Ishikawa (cell line): ENCODE results near the gene HIF1AN.

Source experiments
- CEBPB ChIP-seq: IDR thresholded peaks from 2 replicates; pipeline ENCODE4 v1.6.1; 2012
- CREB1 ChIP-seq: IDR thresholded peaks from 2 replicates; pipeline ENCODE4 v1.6.1; 2012; ENCODE audit warnings: low read depth
- EGR1 ChIP-seq: IDR thresholded peaks from 2 replicates; pipeline ENCODE4 v1.6.1; 2012
- EP300 ChIP-seq: IDR thresholded peaks from 2 replicates; pipeline ENCODE4 v1.6.1; 2012; ENCODE audit warnings: borderline replicate concordance
- FOXM1 ChIP-seq: IDR thresholded peaks from 2 replicates; pipeline ENCODE4 v1.6.1; 2012; ENCODE audit warnings: low read depth, borderline replicate concordance
- NFIC ChIP-seq: IDR thresholded peaks from 2 replicates; pipeline ENCODE4 v1.6.1; 2012
- RAD21 ChIP-seq: IDR thresholded peaks from 2 replicates; pipeline ENCODE4 v1.6.1; 2012; ENCODE audit warnings: low read depth
- TAF1 ChIP-seq: IDR thresholded peaks from 2 replicates; pipeline ENCODE4 v1.6.1; 2012; ENCODE audit warnings: low read depth, mild to moderate bottlenecking
- TCF12 ChIP-seq: IDR thresholded peaks from 2 replicates; pipeline ENCODE4 v1.6.1; 2012; ENCODE audit warnings: low read depth
- TEAD4 ChIP-seq: IDR thresholded peaks from 2 replicates; pipeline ENCODE4 v1.6.1; 2012
- YY1 ChIP-seq: IDR thresholded peaks from 2 replicates; pipeline ENCODE4 v1.6.1; 2012; ENCODE audit warnings: low read depth
- ZBTB7A ChIP-seq: IDR thresholded peaks from 2 replicates; pipeline ENCODE4 v1.6.1; 2012; ENCODE audit warnings: low read depth
- TF ChIP-seq, protein P1 (sequence below): IDR thresholded peaks from 2 replicates; pipeline ENCODE4 v1.6.1; 2012
- TF ChIP-seq, protein P2 (sequence below): IDR thresholded peaks from 2 replicates; pipeline ENCODE4 v1.6.1; 2012
- TF ChIP-seq, protein P3 (sequence below): IDR thresholded peaks from 2 replicates; pipeline ENCODE4 v1.6.1; 2012; ENCODE audit warnings: low read depth, mild to moderate bottlenecking

HIF1AN gene

DNA sequence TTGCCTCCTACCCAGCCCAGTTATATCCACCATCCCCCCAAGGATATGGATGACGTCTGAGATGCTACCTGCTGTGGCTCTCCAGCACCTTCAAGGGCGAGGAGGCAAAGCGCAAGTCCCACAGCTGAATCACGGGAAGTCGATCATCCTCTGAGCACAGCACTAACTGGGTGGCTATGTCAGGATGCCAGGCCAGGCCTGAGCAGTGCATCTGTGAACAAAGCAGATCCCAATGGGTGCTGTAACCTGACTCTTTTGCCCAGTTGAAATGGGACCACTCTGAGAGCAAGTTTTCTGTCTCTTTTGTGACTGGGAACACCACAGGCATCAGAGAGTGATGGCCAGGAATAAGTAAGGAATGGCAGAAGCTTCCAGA is 28.4 kb upstream of the HIF1AN start:
- TF ChIP-seq FOXM1 (no peak), TAF1 (no peak), EGR1 (no peak), YY1 (no peak), CREB1 (no peak), EP300 (no peak)
- TF ChIP-seq, protein P1, sequence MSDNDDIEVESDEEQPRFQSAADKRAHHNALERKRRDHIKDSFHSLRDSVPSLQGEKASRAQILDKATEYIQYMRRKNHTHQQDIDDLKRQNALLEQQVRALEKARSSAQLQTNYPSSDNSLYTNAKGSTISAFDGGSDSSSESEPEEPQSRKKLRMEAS: no peak
- TF ChIP-seq, protein P2, sequence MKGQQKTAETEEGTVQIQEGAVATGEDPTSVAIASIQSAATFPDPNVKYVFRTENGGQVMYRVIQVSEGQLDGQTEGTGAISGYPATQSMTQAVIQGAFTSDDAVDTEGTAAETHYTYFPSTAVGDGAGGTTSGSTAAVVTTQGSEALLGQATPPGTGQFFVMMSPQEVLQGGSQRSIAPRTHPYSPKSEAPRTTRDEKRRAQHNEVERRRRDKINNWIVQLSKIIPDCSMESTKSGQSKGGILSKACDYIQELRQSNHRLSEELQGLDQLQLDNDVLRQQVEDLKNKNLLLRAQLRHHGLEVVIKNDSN: no peak

DNA sequence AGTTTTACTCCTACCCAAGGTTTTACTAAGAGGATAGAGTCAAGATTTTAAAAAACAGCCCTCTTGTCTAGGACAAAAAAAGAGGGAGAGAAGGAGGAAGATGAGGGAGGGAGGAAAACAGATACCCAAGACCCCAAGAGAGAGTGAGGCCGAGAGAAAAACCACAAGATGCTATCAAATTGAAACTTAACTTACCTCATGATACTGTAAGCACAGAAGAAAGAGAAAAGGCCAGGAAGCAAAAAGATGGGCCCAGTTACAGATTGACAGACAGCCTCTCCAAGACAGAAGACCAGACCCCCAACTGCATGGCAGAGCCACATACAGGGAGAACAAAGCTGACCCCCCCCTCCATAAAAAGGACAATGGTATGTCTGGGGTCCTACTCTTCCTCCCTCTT is 27.5 kb upstream of the HIF1AN start:
- no peak for TF ChIP-seq EP300
- no peak for TF ChIP-seq RAD21
- TF ChIP-seq, protein P1: no peak
- no peak for TF ChIP-seq FOXM1
- no peak for TF ChIP-seq TAF1
- TF ChIP-seq EGR1: no peak
- TF ChIP-seq, protein P3, sequence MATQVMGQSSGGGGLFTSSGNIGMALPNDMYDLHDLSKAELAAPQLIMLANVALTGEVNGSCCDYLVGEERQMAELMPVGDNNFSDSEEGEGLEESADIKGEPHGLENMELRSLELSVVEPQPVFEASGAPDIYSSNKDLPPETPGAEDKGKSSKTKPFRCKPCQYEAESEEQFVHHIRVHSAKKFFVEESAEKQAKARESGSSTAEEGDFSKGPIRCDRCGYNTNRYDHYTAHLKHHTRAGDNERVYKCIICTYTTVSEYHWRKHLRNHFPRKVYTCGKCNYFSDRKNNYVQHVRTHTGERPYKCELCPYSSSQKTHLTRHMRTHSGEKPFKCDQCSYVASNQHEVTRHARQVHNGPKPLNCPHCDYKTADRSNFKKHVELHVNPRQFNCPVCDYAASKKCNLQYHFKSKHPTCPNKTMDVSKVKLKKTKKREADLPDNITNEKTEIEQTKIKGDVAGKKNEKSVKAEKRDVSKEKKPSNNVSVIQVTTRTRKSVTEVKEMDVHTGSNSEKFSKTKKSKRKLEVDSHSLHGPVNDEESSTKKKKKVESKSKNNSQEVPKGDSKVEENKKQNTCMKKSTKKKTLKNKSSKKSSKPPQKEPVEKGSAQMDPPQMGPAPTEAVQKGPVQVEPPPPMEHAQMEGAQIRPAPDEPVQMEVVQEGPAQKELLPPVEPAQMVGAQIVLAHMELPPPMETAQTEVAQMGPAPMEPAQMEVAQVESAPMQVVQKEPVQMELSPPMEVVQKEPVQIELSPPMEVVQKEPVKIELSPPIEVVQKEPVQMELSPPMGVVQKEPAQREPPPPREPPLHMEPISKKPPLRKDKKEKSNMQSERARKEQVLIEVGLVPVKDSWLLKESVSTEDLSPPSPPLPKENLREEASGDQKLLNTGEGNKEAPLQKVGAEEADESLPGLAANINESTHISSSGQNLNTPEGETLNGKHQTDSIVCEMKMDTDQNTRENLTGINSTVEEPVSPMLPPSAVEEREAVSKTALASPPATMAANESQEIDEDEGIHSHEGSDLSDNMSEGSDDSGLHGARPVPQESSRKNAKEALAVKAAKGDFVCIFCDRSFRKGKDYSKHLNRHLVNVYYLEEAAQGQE: no peak
- no peak for TF ChIP-seq ZBTB7A
- TF ChIP-seq, protein P2: no peak
- TF ChIP-seq CEBPB: no peak

DNA sequence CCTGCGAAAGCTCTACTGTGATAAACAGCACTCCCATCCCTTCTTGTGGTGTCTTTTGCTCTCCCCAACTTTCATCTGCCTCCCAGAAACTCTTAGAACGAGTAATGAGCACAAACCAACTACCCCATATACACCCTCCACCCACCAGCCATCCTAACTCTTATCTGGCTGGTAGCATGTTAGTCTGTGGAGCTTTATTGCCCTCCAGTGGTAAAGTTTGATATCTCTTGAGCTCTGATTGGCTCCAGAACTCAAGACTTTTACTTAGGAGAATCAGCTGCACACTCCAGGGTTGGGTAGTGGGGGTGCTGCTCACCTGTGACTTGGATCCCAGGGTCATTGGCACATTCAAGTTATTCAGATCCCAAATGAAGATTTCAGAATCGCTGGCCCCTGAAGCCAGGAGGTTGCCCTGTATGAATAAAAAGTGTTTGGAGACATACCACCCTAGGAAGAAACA is 27.0 kb upstream of the HIF1AN start:
- TF ChIP-seq RAD21: peak; percentile 66
- TF ChIP-seq EGR1: no peak
- no peak for TF ChIP-seq NFIC
- no peak for TF ChIP-seq CREB1
- no peak for TF ChIP-seq FOXM1

DNA sequence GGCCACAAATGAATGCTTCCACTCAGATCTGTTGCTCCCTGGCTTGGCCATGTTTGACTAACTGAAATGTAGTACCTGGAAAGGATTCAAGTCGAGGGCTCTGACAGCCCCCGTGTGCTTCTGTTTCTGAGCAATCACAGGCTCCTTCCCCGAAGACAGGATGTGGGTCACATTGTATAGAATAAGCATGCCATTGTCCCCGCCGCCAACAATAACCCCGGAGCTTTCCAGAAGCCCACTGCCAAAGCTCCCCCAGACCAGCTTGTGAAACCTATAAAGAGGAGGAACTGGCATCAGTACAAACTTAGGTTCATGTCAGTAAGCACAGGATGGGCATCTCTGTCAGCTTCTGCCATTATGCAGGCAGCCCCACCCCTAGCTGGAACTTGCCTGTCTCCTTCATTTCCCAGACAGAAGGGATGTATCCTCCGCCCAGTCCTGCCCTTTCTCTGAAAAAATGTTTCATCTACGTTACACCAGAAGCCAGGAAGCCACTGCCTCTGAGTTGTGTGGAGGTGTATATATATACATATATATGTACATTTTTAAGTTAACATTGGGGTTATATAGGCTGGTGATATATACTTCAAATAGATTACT is 26.4 kb upstream of the HIF1AN start:
- TF ChIP-seq EP300 (no peak), FOXM1 (no peak), NFIC (no peak), CEBPB (no peak), CREB1 (no peak), RAD21 (no peak), ZBTB7A (no peak), TAF1 (no peak), TEAD4 (no peak), TCF12 (no peak), YY1 (no peak), EGR1 (no peak)
- TF ChIP-seq, protein P1: no peak
- TF ChIP-seq, protein P2: no peak
- TF ChIP-seq, protein P3: no peak

DNA sequence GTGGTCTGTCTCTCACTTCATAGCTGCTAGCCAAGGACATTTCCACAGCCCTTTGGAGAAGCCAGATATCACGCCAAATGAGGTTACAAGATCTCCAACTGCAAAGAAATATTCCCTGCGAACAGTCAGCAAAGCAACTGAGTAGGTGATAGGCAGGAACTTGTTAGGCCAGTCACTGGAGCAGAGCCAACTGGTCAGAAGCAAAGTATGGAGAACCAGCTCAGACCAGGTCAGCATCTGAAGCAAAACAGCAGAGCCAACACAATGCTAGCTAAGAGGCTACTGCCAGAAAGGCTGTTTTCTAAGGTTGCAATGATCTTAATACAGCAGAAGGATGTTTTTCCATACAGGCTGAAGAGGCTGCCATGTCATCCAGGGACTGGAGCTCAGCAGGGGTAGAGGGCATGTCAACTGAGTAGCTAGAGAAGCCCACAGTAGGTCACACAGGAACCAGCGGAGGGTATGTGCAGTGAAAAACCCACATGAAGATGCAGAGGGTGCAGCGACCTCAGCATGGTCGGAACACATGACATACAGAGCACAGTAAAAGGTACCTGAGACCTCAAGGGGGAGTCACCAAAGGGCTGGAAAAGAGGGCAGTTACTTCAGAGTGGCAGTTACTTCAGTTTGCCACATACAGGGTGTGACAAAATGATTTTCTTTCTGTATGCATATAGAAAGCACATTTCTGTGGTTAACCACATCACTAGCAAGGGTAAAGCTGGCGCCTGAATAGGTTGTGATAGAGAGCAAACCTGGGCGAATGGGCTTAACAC is 25.0 kb upstream of the HIF1AN start:
- TF ChIP-seq NFIC (peak; percentile 56), ZBTB7A (no peak), TEAD4 (no peak), TCF12 (no peak)
